Panc1 (cell line): Measurements from ENCODE around the gene MTHFD1L. TPM values are rescaled to one million over a fixed set of nuclear protein-coding genes. Genes with fewer than 3 reads are reported as not detected.
"Not testable (repeated sequence)": the region's sequence is repeated elsewhere in the genome, so short reads cannot be mapped to it uniquely, and the experiment has no call there.

ENCODE experiments used
- ATAC-seq: fragments of 200-7000 bp; cut with Tn5 transposase; 2 replicates; pipeline ENCODE4 v1.9.1; 2020; ENCODE audit warnings: mild to moderate bottlenecking, moderate library complexity
- Bru-seq: library from RNA; stranded (reverse); fragments of 400-500 nt; gene quantifications from one replicate; lab custom pipeline; 2021; lab: Mats Ljungman, UMichigan
- BruChase-seq, 2 experiments: library from RNA; stranded (reverse); fragments of 400-500 nt; gene quantifications; one replicate each; lab custom pipeline; 2021; lab: Mats Ljungman, UMichigan
- BruUV-seq: library from RNA; stranded (reverse); fragments of 400-500 nt; replicated peaks from 2 replicates; lab custom pipeline; 2021; lab: Mats Ljungman, UMichigan
- CTCF ChIA-PET: fragments of 300-600 bp; sonication (Branson Sonifier 250); formaldehyde crosslinking; loops from one replicate; lab custom pipeline; 2022; ENCODE audit warnings: antibody characterized with exemption; lab: Charles Lee
- POLR2A ChIA-PET: fragments of 300-600 bp; sonication (Branson Sonifier 250); formaldehyde crosslinking; loops from one replicate; lab custom pipeline; 2022; ENCODE audit warnings: antibody characterized with exemption; lab: Charles Lee
- DNase-seq: peaks from one replicate; pipeline ENCODE4 v3.0.0-alpha.2; 2010; ENCODE audit warnings: low read depth, low spot score
- H3K27ac ChIP-seq: 2 replicates; pipeline ENCODE4 v1.5.1; 2011; ENCODE audit warnings: mild to moderate bottlenecking, low read length, inconsistent platforms
- H3K27me3 ChIP-seq: fragments of 200-500 bp; sonication (Bioruptor generic); 2 replicates; pipeline ENCODE4 v1.6.0; 2014; ENCODE audit warnings: low read length, inconsistent platforms; ENCODE audit not compliant: control insufficient read depth, insufficient read depth
- H3K36me3 ChIP-seq: fragments of 200-500 bp; sonication (Bioruptor generic); 2 replicates; pipeline ENCODE4 v1.5.1; 2014; ENCODE audit warnings: inconsistent platforms, mild to moderate bottlenecking, low read length, moderate library complexity; ENCODE audit not compliant: control insufficient read depth, insufficient read depth
- H3K4me1 ChIP-seq: 2 replicates; pipeline ENCODE4 v1.5.1; 2011; ENCODE audit warnings: inconsistent platforms, mild to moderate bottlenecking, low read length, moderate library complexity; ENCODE audit not compliant: control insufficient read depth, insufficient read depth
- H3K4me3 ChIP-seq, 2 experiments: 2 replicates each; pipeline ENCODE4 v1.5.1; 2011 to 2012; ENCODE audit warnings: low read depth in 2 of 2, low read length in 2 of 2, mild to moderate bottlenecking in 2 of 2, inconsistent platforms in 1 of 2, moderate library complexity in 1 of 2
- H3K9me3 ChIP-seq: fragments of 200-500 bp; sonication (Bioruptor generic); 2 replicates; pipeline ENCODE4 v1.5.1; 2014; ENCODE audit warnings: low read depth, mild to moderate bottlenecking, inconsistent platforms, low read length, moderate library complexity; ENCODE audit not compliant: control insufficient read depth, insufficient read depth
- CTCF ChIP-seq: fragments of 450-650 bp; IDR thresholded peaks from 2 replicates; pipeline ENCODE4 v1.5.1; 2017; ENCODE audit warnings: mild to moderate bottlenecking
- POLR2AphosphoS5 ChIP-seq: IDR thresholded peaks from 2 replicates; pipeline ENCODE4 v1.6.1; 2012; ENCODE audit warnings: mild to moderate bottlenecking, low read depth, low read length, moderate library complexity
- SIN3A ChIP-seq: IDR thresholded peaks from 2 replicates; pipeline ENCODE4 v1.6.1; 2012; ENCODE audit warnings: low read depth, mild to moderate bottlenecking, low read length, moderate library complexity, borderline replicate concordance; ENCODE audit not compliant: insufficient read depth
- in situ Hi-C: cut with HindIII; loops from 2 replicates; pipeline ENCODE4 v1.10.0; 2016; ENCODE audit warnings: low sequenced_read_pairs, low pct_unique_long_range_greater_than_20kb
- intact Hi-C: fragments of 100-400 bp; cut with micrococcal nuclease; formaldehyde crosslinking; loops from one replicate; pipeline ENCODE4 v1.10.0; 2022; ENCODE audit not compliant: unreplicated experiment
- long read RNA-seq: library from polyadenylated mRNA; unstranded; transcript quantifications from one replicate; pipeline ENCODE4 v2.0.0, GENCODE V29; 2021; ENCODE audit not compliant: unreplicated experiment
- polyA plus RNA-seq: library from polyadenylated mRNA; unstranded; fragments of >200 nt; gene quantifications from one replicate; pipeline ENCODE4 v1.2.1, GENCODE V29; 2012; ENCODE audit warnings: missing spikeins; ENCODE audit not compliant: insufficient read length
- total RNA-seq: library from RNA; stranded (reverse); gene quantifications from one replicate; pipeline ENCODE4 v1.2.1, GENCODE V29; 2021; ENCODE audit not compliant: unreplicated experiment
- TF ChIP-seq, protein P1 (sequence below), 2 experiments: IDR thresholded peaks; 2 replicates each; pipeline ENCODE4 v1.6.1; 2011 to 2012; ENCODE audit warnings: low read depth in 2 of 2, control low read depth in 1 of 2, low read length in 1 of 2, mild to moderate bottlenecking in 1 of 2, moderate library complexity in 1 of 2; ENCODE audit not compliant: insufficient read depth in 1 of 2

MTHFD1L gene
- 76.2 TPM for total RNA-seq
- polyA plus RNA-seq: 45.2 TPM
- percentile 85 among the genes with signal in this experiment for Bru-seq, nascent RNA
- percentile 78 among the genes with signal in this experiment for BruChase-seq, experiment 1, labeled RNA remaining after a 2-hour chase
- BruChase-seq, experiment 2, labeled RNA remaining after a 6-hour chase: percentile 78 among the genes with signal in this experiment
- long read RNA-seq, transcript MTHFD1L-203 (28 exons, 3,604 nt): minor isoform, 26 of 135 reads
- long read RNA-seq, transcript MTHFD1L-211 (28 exons, 3,475 nt): major isoform, 40 of 135 reads
- long read RNA-seq, partial matches to known transcripts: 28 of 135 reads
- long read RNA-seq, other reads (novel, unspliced or antisense): 37 of 135 reads

- no TSS peak for BruUV-seq
- Histone ChIP-seq H3K36me3 (no peaks in the 10 kb centered on the region), H3K4me3 (peak within 1 kb of the TSS; percentile 59 to 91), H3K27me3 (no peaks in the 10 kb centered on the region), H3K9me3 (no peaks in the 10 kb centered on the region), H3K27ac (peak within 1 kb of the TSS; percentile 91), H3K4me1 (0 out of 2 replicates have a peak, but pooled peaks cover 2% of the 10 kb centered on the region)
- DNase-seq (no peak), ATAC-seq (peak; percentile 89)
- CTCF ChIA-PET: no interaction called here
- intact Hi-C loops (no loop called here), in situ Hi-C loops (no loop called here)
- TF ChIP-seq, protein P1, sequence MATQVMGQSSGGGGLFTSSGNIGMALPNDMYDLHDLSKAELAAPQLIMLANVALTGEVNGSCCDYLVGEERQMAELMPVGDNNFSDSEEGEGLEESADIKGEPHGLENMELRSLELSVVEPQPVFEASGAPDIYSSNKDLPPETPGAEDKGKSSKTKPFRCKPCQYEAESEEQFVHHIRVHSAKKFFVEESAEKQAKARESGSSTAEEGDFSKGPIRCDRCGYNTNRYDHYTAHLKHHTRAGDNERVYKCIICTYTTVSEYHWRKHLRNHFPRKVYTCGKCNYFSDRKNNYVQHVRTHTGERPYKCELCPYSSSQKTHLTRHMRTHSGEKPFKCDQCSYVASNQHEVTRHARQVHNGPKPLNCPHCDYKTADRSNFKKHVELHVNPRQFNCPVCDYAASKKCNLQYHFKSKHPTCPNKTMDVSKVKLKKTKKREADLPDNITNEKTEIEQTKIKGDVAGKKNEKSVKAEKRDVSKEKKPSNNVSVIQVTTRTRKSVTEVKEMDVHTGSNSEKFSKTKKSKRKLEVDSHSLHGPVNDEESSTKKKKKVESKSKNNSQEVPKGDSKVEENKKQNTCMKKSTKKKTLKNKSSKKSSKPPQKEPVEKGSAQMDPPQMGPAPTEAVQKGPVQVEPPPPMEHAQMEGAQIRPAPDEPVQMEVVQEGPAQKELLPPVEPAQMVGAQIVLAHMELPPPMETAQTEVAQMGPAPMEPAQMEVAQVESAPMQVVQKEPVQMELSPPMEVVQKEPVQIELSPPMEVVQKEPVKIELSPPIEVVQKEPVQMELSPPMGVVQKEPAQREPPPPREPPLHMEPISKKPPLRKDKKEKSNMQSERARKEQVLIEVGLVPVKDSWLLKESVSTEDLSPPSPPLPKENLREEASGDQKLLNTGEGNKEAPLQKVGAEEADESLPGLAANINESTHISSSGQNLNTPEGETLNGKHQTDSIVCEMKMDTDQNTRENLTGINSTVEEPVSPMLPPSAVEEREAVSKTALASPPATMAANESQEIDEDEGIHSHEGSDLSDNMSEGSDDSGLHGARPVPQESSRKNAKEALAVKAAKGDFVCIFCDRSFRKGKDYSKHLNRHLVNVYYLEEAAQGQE (IDR thresholded peaks at IDR 0.05; ENCODE audit: insufficient read depth in 1 of 2, low read depth in 2 of 2, low read length in 1 of 2): no peak
- TF ChIP-seq SIN3A: no peak
- peak; percentile 92 for TF ChIP-seq CTCF
- TF ChIP-seq POLR2AphosphoS5: no peak; the same call in 1 of the 2 replicates
- POLR2A ChIA-PET: no interaction called here
These were observed at the start of gene MTHFD1L for GRCh38 chr6:150865406-150866146. Gene MTHFD1L, plus strand, starts transcription at chr6:150865702. Its CDS starts 121 bp downstream, at chr6:150865823.

DNA sequence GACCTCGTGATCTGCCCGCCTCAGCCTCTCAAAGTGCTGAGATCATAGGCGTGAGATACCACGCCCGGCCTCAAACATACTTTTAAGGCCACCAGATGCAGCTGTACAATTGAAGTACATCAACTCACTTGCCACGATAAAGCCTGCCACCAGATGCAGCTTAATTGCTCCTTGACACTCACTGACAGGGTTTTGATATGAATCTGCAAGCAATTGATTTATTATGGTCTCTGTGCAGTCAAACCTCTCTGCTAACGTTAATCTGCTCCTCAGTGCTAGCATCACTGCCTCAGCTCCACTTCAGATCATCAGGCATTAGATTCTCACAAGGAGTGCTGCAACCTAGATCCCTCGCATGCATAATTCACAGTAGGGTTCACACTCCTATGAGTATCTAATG is 48.9 kb upstream of the MTHFD1L start:
- BruUV-seq: not testable (repeated sequence)
- peaks cover 11% of the 10 kb centered on the region for H3K4me1 ChIP-seq

More for the DNA sequence above, 48.9 kb upstream of the MTHFD1L start:
- DNase-seq, H3K4me3 ChIP-seq, ATAC-seq, H3K27ac ChIP-seq, H3K27me3 ChIP-seq, in situ Hi-C loops, H3K9me3 ChIP-seq, H3K36me3 ChIP-seq: not testable (repeated sequence)
- ChIA-PET POLR2A (interaction anchor here (0.6 kb wide), 1 partner anchor 17 kb away, joined by 3 read pairs; no protein-coding TSS in a partner anchor), CTCF (interaction anchor here (0.9 to 1.9 kb wide), 3 partner anchors 40 to 398 kb away, joined by 3 to 13 read pairs (median 3); no protein-coding TSS in a partner anchor)
- intact Hi-C loops: loop anchor here (5.0 kb wide), 1 partner anchor 734 kb away; no protein-coding TSS in a partner anchor
